BJ (cell line): Measurements from ENCODE around the gene KNSTRN. TPM values are rescaled to one million over a fixed set of nuclear protein-coding genes. Genes with fewer than 3 reads are reported as not detected.

Experiments
- CTCF ChIA-PET: fragments of 350-600 bp; formaldehyde crosslinking; extraction: SDS; loops from one replicate; lab custom pipeline; 2021; ENCODE audit warnings: antibody characterized with exemption, inconsistent platforms; lab: Yijun Ruan, JAX
- POLR2A ChIA-PET: fragments of 300-600 bp; sonication (Branson Sonifier 250); formaldehyde crosslinking; extraction: SDS; loops from one replicate; lab custom pipeline; 2021; ENCODE audit warnings: antibody characterized with exemption; lab: Charles Lee
- DNase-seq: peaks from one replicate; pipeline ENCODE4 v3.0.0-alpha.2; 2011; ENCODE audit warnings: low read depth
- H3K27me3 ChIP-seq: 2 replicates; pipeline ENCODE4 v1.6.0; 2011; ENCODE audit warnings: low read length; ENCODE audit not compliant: control insufficient read depth, insufficient read depth
- H3K36me3 ChIP-seq: 2 replicates; pipeline ENCODE4 v1.5.1; 2011; ENCODE audit warnings: low read length; ENCODE audit not compliant: control insufficient read depth, insufficient read depth
- H3K4me3 ChIP-seq: 2 replicates; pipeline ENCODE4 v1.5.1; 2011; ENCODE audit warnings: low read depth, mild to moderate bottlenecking, control low read depth, low read length
- CTCF ChIP-seq: IDR thresholded peaks from 2 replicates; pipeline ENCODE4 v1.5.1; 2011; ENCODE audit warnings: low read depth, mild to moderate bottlenecking, control low read depth, inconsistent platforms, low read length, moderate library complexity; ENCODE audit not compliant: insufficient read depth
- polyA plus RNA-seq: library from polyadenylated mRNA; depleted of rRNA; stranded (reverse); fragments of >200 nt; gene quantifications from 2 replicates; pipeline ENCODE4 v1.2.3, GENCODE V29; 2011

Gene KNSTRN
- polyA plus RNA-seq, 1 experiment, result 26.4 TPM

GRCh38 chr15:40379374-40379773 is 3.1 kb upstream of the KNSTRN start:
- Histone ChIP-seq H3K36me3 (no peaks in the 10 kb centered on the region; the same call in 1 of the 2 replicates), H3K27me3 (no peaks in the 10 kb centered on the region), H3K4me3 (no peak overlapping the region)
- DNase-seq, result no peak
- TF ChIP-seq CTCF, result no peak
- ChIA-PET CTCF (interaction anchor here (0.5 to 5.9 kb wide), 4 partner anchors 11 to 101 kb away, joined by 3 to 33 read pairs (median 6); partner anchors contain the start of gene CHST14), POLR2A (no interaction called here)

DNA sequence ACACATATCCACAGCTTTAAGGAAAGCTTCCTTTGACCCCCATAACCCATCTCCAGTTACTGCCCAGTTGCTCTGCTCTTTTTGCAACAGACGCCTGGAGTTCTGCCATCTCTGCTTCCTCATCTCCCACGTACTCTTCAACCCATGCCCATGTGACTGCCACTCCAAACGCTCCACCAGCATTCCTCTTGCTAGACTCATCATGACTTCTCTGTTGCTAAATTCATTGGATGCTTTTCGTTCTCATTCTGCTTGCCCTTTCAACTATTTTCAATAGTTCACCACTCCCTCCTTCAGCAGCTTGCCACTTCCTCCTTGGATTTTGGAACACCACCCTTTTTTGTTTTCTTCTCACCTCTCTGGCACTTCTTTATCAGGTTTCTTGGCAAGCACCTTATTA is 2.7 kb upstream of the KNSTRN start:
- ChIA-PET CTCF (interaction anchor here (0.5 to 5.9 kb wide), 4 partner anchors 12 to 101 kb away, joined by 3 to 33 read pairs (median 6); partner anchors contain the start of gene CHST14), POLR2A (no interaction called here)
- Histone ChIP-seq H3K36me3 (no peaks in the 10 kb centered on the region; the same call in 1 of the 2 replicates), H3K4me3 (no peak overlapping the region), H3K27me3 (no peaks in the 10 kb centered on the region)
- no peak for TF ChIP-seq CTCF
- peak; percentile 85 for DNase-seq

DNA sequence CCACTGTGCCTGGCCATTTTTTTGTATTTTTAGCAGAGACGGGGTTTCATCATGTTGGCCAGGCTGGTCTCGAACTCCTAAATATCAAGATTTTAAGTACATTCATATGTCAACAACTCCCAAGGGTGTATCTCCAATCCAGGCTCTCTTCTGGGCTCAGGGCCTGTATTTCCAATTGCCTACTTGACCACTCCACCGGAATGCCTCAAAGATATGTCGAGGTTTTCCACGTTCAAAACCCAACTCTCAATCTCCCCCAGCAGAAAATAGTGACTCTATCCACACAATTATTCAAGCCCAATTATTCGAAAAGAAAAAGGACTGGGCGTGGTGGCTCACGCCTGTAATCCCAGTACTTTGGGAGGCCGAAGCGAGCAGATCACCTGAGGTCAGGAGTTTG is 1.9 kb upstream of the KNSTRN start:
- H3K27me3 ChIP-seq, result no peaks in the 10 kb centered on the region
- no peak overlapping the region for H3K4me3 ChIP-seq
- no peak for TF ChIP-seq CTCF
- no peaks in the 10 kb centered on the region; the same call in 1 of the 2 replicates for H3K36me3 ChIP-seq
- DNase-seq, result no peak
- CTCF ChIA-PET, result interaction anchor here (1.5 to 5.9 kb wide), 3 partner anchors 13 to 102 kb away, joined by 5 to 33 read pairs (median 6); no protein-coding TSS in a partner anchor
- POLR2A ChIA-PET, result no interaction called here

DNA sequence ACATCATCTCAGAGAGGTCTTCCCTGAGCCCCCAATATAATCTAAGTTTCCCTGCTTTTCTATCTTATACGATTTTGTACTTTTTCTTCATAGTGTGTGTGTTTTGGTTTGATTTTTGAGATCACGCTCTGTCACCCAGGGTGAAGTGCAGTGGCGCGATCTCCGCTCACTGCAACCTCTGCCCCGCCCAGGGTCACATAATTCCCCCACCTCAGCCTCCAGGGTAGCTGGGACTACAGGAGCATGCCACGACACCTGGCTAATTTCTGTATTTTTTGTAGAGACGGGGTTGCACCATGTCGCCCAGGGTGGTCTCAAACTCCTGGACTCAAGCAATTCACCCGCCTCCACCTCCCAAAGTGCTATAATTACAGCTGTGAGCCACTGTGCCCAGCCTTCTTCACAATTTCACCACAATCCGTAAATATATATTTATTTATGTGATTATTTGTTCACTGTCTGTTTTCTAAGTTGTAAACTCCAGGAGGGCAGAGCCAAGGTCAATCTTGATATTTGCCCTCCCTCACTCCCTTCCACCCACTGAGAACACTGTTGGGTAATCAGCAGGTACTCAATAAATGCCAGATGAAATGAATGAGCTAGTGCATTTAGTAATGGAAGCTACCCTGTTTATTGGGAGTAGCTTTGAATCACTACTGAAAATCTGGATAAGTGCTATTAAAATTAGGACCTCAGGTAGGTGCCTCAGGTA is 547 bp upstream of the KNSTRN start:
- ChIA-PET POLR2A (interaction anchor here (1.0 kb wide), 1 partner anchor 14 kb away, joined by 3 read pairs; no protein-coding TSS in a partner anchor), CTCF (interaction anchor here (1.0 to 5.9 kb wide), 4 partner anchors 14 to 38 kb away, joined by 3 to 33 read pairs (median 3); no protein-coding TSS in a partner anchor)

More for the DNA sequence above, 547 bp upstream of the KNSTRN start:
- no peak for DNase-seq
- peaks cover 5% of the 10 kb centered on the region for H3K36me3 ChIP-seq
- no peak for TF ChIP-seq CTCF
- no peaks in the 10 kb centered on the region for H3K27me3 ChIP-seq
- no peak overlapping the region for H3K4me3 ChIP-seq
